VCaP (cell line): ENCODE data around the gene NDUFA6.

Source experiments
- H3K27ac ChIP-seq: fragments of 450-650 bp; 2 replicates; pipeline ENCODE4 v1.5.1; 2017
- TF ChIP-seq, protein P1 (sequence below): fragments of 450-650 bp; conservative IDR thresholded peaks from 2 replicates; pipeline ENCODE4 v1.5.1; 2017; ENCODE audit warnings: mild to moderate bottlenecking, moderate library complexity

The NDUFA6 gene

DNA sequence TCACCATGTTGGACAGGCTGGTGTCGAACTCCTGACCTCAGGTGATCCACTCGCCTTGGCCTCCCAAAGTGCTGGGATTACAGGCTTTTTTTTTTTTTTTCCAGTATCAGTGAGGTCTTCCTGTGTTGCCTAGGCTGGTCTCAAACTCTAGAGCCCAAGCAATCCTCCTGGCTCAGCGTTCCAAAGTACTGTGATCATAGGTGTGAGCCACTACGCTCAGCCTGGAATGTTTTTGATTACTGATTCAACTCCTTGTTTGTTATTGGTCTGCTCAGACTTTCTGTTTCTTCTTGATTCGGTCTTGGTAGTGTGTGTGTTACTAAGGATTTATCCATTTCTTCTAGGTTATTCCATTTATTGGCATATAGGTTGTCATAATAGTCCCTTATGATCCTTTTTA is 51.3 kb downstream of the NDUFA6 start:
- H3K27ac ChIP-seq: no peak overlapping the region
- TF ChIP-seq, protein P1, sequence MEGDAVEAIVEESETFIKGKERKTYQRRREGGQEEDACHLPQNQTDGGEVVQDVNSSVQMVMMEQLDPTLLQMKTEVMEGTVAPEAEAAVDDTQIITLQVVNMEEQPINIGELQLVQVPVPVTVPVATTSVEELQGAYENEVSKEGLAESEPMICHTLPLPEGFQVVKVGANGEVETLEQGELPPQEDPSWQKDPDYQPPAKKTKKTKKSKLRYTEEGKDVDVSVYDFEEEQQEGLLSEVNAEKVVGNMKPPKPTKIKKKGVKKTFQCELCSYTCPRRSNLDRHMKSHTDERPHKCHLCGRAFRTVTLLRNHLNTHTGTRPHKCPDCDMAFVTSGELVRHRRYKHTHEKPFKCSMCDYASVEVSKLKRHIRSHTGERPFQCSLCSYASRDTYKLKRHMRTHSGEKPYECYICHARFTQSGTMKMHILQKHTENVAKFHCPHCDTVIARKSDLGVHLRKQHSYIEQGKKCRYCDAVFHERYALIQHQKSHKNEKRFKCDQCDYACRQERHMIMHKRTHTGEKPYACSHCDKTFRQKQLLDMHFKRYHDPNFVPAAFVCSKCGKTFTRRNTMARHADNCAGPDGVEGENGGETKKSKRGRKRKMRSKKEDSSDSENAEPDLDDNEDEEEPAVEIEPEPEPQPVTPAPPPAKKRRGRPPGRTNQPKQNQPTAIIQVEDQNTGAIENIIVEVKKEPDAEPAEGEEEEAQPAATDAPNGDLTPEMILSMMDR: no peak
